ENCODE data around the gene CLN6. TPM values are rescaled to one million over a fixed set of nuclear protein-coding genes. Genes with fewer than 3 reads are reported as not detected.
A peak's percentile ranks its signal among the peaks of the same experiment; 100 is the strongest.

CLN6 gene
- total RNA-seq, 4 donors from 2014 or later, result 13.4 to 18.2 (median 16.1) TPM

GRCh38 chr15:68191555-68191954 lies 38.0 kb downstream of the CLN6 start:
- 39% methylated on average over 3 of the region's 3 CpGs for WGBS
- TF ChIP-seq POLR2A (IDR thresholded peaks at IDR 0.05; ENCODE audit: low read depth) (no peak), CTCF (IDR thresholded peaks at IDR 0.05) (no peak), POLR2AphosphoS5 (IDR thresholded peaks at IDR 0.05) (no peak), EP300 (IDR thresholded peaks at IDR 0.05) (no peak)
- peaks cover 0 to 32% (median 23%) of the 10 kb centered on the region in 4 donors for H3K36me3 ChIP-seq
- peaks cover 23 to 76% (median 66%) of the 10 kb centered on the region in 4 donors for H3K4me1 ChIP-seq
- H3K27ac ChIP-seq (replicated peaks in 1 of 4), result peak overlapping the region; percentile 6 to 84 (median 39)
- no peaks in the 10 kb centered on the region for H3K9me3 ChIP-seq
- peak; percentile 78 for DNase-seq (ENCODE audit: extremely low spot score)
- no peaks in the 10 kb centered on the region for H3K27me3 ChIP-seq
- intact Hi-C loops (cut with DNase I), result no loop called here
- no peak overlapping the region for H3K4me3 ChIP-seq

GRCh38 chr15:68190048-68190447 lies 39.5 kb downstream of the CLN6 start:
- Histone ChIP-seq H3K27me3 (no peaks in the 10 kb centered on the region), H3K4me3 (no peak overlapping the region), H3K4me1 (peaks cover 25 to 84% (median 70%) of the 10 kb centered on the region in 4 donors), H3K36me3 (peaks cover 0 to 36% (median 23%) of the 10 kb centered on the region in 4 donors), H3K27ac (replicated peaks in 1 of 4) (peak overlapping the region; percentile 34 to 84 (median 63)), H3K9me3 (no peaks in the 10 kb centered on the region)
- 94% methylated on average over 4 of the region's 4 CpGs for WGBS
- no peak for TF ChIP-seq CTCF (IDR thresholded peaks at IDR 0.05)
- no peak for TF ChIP-seq POLR2AphosphoS5 (IDR thresholded peaks at IDR 0.05)
- no peak for TF ChIP-seq POLR2A (IDR thresholded peaks at IDR 0.05; ENCODE audit: low read depth)
- no peak for TF ChIP-seq EP300 (IDR thresholded peaks at IDR 0.05)
- DNase-seq (ENCODE audit: extremely low spot score), result no peak
- intact Hi-C loops (cut with DNase I), result no loop called here

DNA sequence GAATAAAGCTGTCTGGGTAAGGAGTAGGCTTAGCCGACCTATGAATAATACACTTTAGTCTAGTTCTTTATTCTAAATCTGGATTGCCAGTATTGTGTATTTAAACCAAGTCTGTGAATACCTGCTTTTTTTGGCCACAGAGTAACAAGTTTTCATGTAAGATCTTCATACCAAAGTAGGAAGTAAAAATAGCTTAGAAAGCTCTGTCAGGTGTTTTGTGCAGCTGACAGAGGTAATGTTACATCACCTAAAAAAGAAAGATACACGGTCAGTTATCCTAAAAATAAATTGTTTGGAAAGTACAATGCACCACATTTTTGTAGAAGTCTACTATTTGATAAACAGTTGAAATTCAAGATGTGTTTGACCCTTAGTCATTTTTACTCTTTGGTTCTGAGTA lies 40.9 kb downstream of the CLN6 start:
- intact Hi-C loops (cut with DNase I), result no loop called here
- TF ChIP-seq POLR2AphosphoS5 (IDR thresholded peaks at IDR 0.05) (no peak), POLR2A (IDR thresholded peaks at IDR 0.05; ENCODE audit: low read depth) (no peak), EP300 (IDR thresholded peaks at IDR 0.05) (no peak), CTCF (IDR thresholded peaks at IDR 0.05) (no peak)
- H3K36me3 ChIP-seq, result peaks cover 0 to 42% (median 35%) of the 10 kb centered on the region in 4 donors
- H3K27ac ChIP-seq (replicated peaks in 1 of 4), result peak overlapping the region; percentile 76 to 86 (median 82)
- DNase-seq (ENCODE audit: extremely low spot score), result no peak
- H3K4me3 ChIP-seq, result peak overlapping the region in 1 of 4 donors; percentile 23
- peaks cover 25 to 90% (median 71%) of the 10 kb centered on the region in 4 donors for H3K4me1 ChIP-seq
- WGBS, result 44% methylated on average over 2 of the region's 2 CpGs
- H3K27me3 ChIP-seq, result no peaks in the 10 kb centered on the region
- no peaks in the 10 kb centered on the region for H3K9me3 ChIP-seq

- Histone ChIP-seq H3K27me3 (no peaks in the 10 kb centered on the region), H3K4me3 (peak overlapping the region; percentile 19 to 34 (median 24)), H3K9me3 (no peaks in the 10 kb centered on the region), H3K27ac (replicated peaks in 1 of 4) (peak overlapping the region; percentile 76 to 86 (median 82)), H3K36me3 (peaks cover 0 to 42% (median 33%) of the 10 kb centered on the region in 4 donors), H3K4me1 (peaks cover 25 to 83% (median 64%) of the 10 kb centered on the region in 4 donors)
- intact Hi-C loops (cut with DNase I), result no loop called here
- TF ChIP-seq POLR2AphosphoS5 (IDR thresholded peaks at IDR 0.05), result peak; percentile 59 to 72
- no peak for TF ChIP-seq CTCF (IDR thresholded peaks at IDR 0.05)
- no peak for TF ChIP-seq EP300 (IDR thresholded peaks at IDR 0.05)
- no peak for DNase-seq (ENCODE audit: extremely low spot score)
- 13% methylated on average over 9 of the region's 9 CpGs for WGBS
Observed at GRCh38 chr15:68187559-68187958, 42.0 kb downstream of the CLN6 start.

Measured in esophagus muscularis mucosa (tissue), 4 donors.